GM12878 (cell line): ENCODE measurements around the gene GALNT16. TPM values are rescaled to one million over a fixed set of nuclear protein-coding genes. Genes with fewer than 3 reads are reported as not detected.

Experiments used
- CBFB ChIP-seq: IDR thresholded peaks from 2 replicates; pipeline ENCODE4 v1.6.1; 2016; ENCODE audit warnings: antibody characterized with exemption, low read depth
- CHD2 ChIP-seq: IDR thresholded peaks from 2 replicates; pipeline ENCODE4 v1.6.1; 2011; ENCODE audit warnings: low read depth, low read length, improper control_type of control experiment, borderline replicate concordance
- FOXM1 ChIP-seq: IDR thresholded peaks from 2 replicates; pipeline ENCODE4 v1.6.1; 2012; ENCODE audit warnings: low read depth, mild to moderate bottlenecking, inconsistent platforms, low read length, moderate library complexity
- IKZF2 ChIP-seq, 2 experiments: fragments of 450-650 bp; IDR thresholded peaks; 2 replicates each; pipeline ENCODE4 v1.6.1; 2017; ENCODE audit warnings: mild to moderate bottlenecking in 2 of 2, moderate library complexity in 2 of 2
- MEF2A ChIP-seq: IDR thresholded peaks from 2 replicates; pipeline ENCODE4 v1.6.1; 2011; ENCODE audit warnings: low read depth, mild to moderate bottlenecking, low read length, moderate library complexity; ENCODE audit not compliant: insufficient read depth
- MTA2 ChIP-seq: fragments of 450-650 bp; IDR thresholded peaks from 2 replicates; pipeline ENCODE4 v1.6.1; 2016; ENCODE audit warnings: low read depth, mild to moderate bottlenecking, moderate library complexity
- MYB ChIP-seq: fragments of 150-350 bp; IDR thresholded peaks from 2 replicates; pipeline ENCODE4 v1.6.1; 2014; ENCODE audit warnings: mild to moderate bottlenecking, low read depth, low read length, borderline replicate concordance
- NFIC ChIP-seq: IDR thresholded peaks from 2 replicates; pipeline ENCODE4 v1.6.1; 2012; ENCODE audit warnings: low read depth, mild to moderate bottlenecking, inconsistent platforms, low read length, moderate library complexity
- NFYB ChIP-seq: IDR thresholded peaks from 2 replicates; pipeline ENCODE4 v1.6.1; 2011; ENCODE audit warnings: low read depth, mild to moderate bottlenecking, low read length, improper control_type of control experiment, moderate library complexity; ENCODE audit not compliant: insufficient read depth
- POU2F2 ChIP-seq: IDR thresholded peaks from 3 replicates; pipeline ENCODE4 v1.6.1; 2011; ENCODE audit warnings: low read depth, mild to moderate bottlenecking, low read length, borderline replicate concordance
- RAD21 ChIP-seq: IDR thresholded peaks from 2 replicates; pipeline ENCODE4 v1.6.1; 2011; ENCODE audit warnings: mild to moderate bottlenecking, low read depth, low read length, moderate library complexity; ENCODE audit not compliant: insufficient read depth
- SP1 ChIP-seq: IDR thresholded peaks from one replicate; pipeline ENCODE4 v1.6.1; 2011; ENCODE audit warnings: low read depth, low read length
- SUPT20H ChIP-seq: IDR thresholded peaks from 2 replicates; pipeline ENCODE4 v1.6.1; 2011; ENCODE audit warnings: low read depth, mild to moderate bottlenecking, low read length, moderate library complexity, borderline replicate concordance; ENCODE audit not compliant: control insufficient read depth
- TAF1 ChIP-seq: IDR thresholded peaks from 2 replicates; pipeline ENCODE4 v1.6.1; 2011; ENCODE audit warnings: mild to moderate bottlenecking, low read depth, low read length, borderline replicate concordance
- TBL1XR1 ChIP-seq: IDR thresholded peaks from 2 replicates; pipeline ENCODE4 v1.6.1; 2012; ENCODE audit warnings: low read depth, low read length, improper control_type of control experiment
- ZNF384 ChIP-seq: IDR thresholded peaks from 2 replicates; pipeline ENCODE4 v1.6.1; 2012; ENCODE audit warnings: low read depth, mild to moderate bottlenecking, low read length, improper control_type of control experiment, borderline replicate concordance
- polyA plus RNA-seq, 11 experiments: library from polyadenylated mRNA; depleted of rRNA in 4 of 11; unstranded in 6 of 11; stranded (reverse) in 5 of 11; fragments of >200 nt; fragmentation: Nextera tagmentation in 4 of 11; fragmentation: Illumina TruSeq in 1 of 11; extraction: Ambion mirVana in 4 of 11; extraction: Trizol in 1 of 11; gene quantifications; 1 replicate in 1 of 11; 2 replicates in 10 of 11; pipeline versions ENCODE4 v1.2.1 to v1.2.3, GENCODE V29; 2011 to 2016; ENCODE audit warnings: inconsistent platforms in 2 of 11, missing spikeins in 2 of 11, low read depth in 1 of 11
- total RNA-seq, 4 experiments: library from RNA; depleted of rRNA in 3 of 4; stranded (reverse); fragments of >200 nt in 3 of 4; fragmentation: Illumina TruSeq in 1 of 4; extraction: Trizol in 1 of 4; gene quantifications; 2 replicates each; pipeline versions ENCODE4 v1.2.1 to v1.2.3, GENCODE V29; 2013 to 2021
- TF ChIP-seq, protein P1 (sequence below): IDR thresholded peaks from 2 replicates; pipeline ENCODE4 v1.6.1; 2011; ENCODE audit warnings: low read depth, low read length, improper control_type of control experiment, borderline replicate concordance
- TF ChIP-seq, protein P2 (sequence below): fragments of 450-650 bp; IDR thresholded peaks from 2 replicates; pipeline ENCODE4 v1.6.1; 2017; ENCODE audit warnings: borderline replicate concordance
- TF ChIP-seq, protein P3 (sequence below): fragments of 450-650 bp; IDR thresholded peaks from 2 replicates; pipeline ENCODE4 v1.6.1; 2016; ENCODE audit warnings: mild to moderate bottlenecking
- TF ChIP-seq, protein P4 (sequence below): fragments of 150-350 bp; IDR thresholded peaks from 2 replicates; pipeline ENCODE4 v1.6.1; 2016; ENCODE audit warnings: low read depth, low read length
- TF ChIP-seq, protein P5 (sequence below): fragments of 450-650 bp; IDR thresholded peaks from 2 replicates; pipeline ENCODE4 v1.6.1; 2016; ENCODE audit warnings: mild to moderate bottlenecking

The GALNT16 gene
- total and polyA plus RNA-seq, 10 of the 15 experiments (the other 5 are each of a cell fraction or from before 2014, with no cell fraction given): under 0.01 to 0.08 (median 0.03) TPM; not detected in 3

DNA sequence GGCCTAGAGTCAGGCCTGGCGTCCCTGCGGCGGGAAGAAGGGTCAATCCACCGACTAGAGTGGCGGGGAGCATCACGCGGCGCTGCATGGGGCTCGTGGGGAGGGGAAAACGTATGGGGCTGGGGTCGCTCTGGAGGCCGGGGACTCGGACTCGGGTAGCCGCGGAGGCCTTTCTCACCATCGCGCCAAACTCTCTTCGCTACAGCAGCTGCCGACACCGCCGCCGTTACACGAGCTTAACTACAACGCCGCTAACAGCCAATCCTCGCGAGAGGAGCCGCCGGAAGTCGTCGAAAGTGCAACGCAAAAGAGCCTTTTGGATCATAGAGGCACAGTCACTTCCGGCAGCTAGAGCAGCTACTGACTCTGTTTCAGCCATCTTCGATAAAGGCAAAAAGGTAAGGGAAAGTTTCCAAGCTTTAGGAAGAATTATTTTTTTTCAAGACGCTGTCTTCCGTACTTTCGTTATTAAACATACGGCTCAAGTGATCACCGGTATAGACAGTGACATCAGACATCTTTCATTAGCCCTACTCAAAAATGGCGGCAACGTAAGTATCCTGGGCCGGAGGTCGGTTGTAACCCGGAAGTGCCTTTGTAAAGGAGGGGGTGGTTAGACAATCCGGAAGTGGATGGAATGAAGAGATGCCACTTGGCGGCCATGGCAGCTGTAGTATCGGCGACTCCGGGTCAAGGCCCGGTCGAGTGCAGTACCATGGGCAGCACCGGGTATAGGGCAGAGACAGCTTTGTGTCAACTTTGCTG lies 138.3 kb downstream of the GALNT16 start, which contains the start of the genes ERH and SLC39A9 (continued):
- TF ChIP-seq, protein P1, sequence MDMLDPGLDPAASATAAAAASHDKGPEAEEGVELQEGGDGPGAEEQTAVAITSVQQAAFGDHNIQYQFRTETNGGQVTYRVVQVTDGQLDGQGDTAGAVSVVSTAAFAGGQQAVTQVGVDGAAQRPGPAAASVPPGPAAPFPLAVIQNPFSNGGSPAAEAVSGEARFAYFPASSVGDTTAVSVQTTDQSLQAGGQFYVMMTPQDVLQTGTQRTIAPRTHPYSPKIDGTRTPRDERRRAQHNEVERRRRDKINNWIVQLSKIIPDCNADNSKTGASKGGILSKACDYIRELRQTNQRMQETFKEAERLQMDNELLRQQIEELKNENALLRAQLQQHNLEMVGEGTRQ: no peak
- no peak for TF ChIP-seq SUPT20H
- TF ChIP-seq NFYB: 0 out of 2 replicates have a peak, but pooled peaks have one; percentile 57
- TF ChIP-seq, protein P2, sequence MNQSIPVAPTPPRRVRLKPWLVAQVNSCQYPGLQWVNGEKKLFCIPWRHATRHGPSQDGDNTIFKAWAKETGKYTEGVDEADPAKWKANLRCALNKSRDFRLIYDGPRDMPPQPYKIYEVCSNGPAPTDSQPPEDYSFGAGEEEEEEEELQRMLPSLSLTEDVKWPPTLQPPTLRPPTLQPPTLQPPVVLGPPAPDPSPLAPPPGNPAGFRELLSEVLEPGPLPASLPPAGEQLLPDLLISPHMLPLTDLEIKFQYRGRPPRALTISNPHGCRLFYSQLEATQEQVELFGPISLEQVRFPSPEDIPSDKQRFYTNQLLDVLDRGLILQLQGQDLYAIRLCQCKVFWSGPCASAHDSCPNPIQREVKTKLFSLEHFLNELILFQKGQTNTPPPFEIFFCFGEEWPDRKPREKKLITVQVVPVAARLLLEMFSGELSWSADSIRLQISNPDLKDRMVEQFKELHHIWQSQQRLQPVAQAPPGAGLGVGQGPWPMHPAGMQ: peak; percentile 72; the same call in 1 of the 2 replicates
- TF ChIP-seq TBL1XR1: peak; percentile 46; the same call in 1 of the 2 replicates
- peak; percentile 4 to 28; a peak in 1 of 4 replicates for TF ChIP-seq IKZF2 (IDR thresholded peaks at IDR 0.05)
- TF ChIP-seq RAD21: no peak
- TF ChIP-seq MYB: peak; percentile 93
- TF ChIP-seq MEF2A: no peak
- peak; percentile 99 for TF ChIP-seq CHD2
- TF ChIP-seq ZNF384: peak; percentile 30; the same call in 1 of the 2 replicates
- TF ChIP-seq POU2F2: peak; percentile 78
- no peak for TF ChIP-seq NFIC
- TF ChIP-seq MTA2: peak; percentile 95
- TF ChIP-seq, protein P3, sequence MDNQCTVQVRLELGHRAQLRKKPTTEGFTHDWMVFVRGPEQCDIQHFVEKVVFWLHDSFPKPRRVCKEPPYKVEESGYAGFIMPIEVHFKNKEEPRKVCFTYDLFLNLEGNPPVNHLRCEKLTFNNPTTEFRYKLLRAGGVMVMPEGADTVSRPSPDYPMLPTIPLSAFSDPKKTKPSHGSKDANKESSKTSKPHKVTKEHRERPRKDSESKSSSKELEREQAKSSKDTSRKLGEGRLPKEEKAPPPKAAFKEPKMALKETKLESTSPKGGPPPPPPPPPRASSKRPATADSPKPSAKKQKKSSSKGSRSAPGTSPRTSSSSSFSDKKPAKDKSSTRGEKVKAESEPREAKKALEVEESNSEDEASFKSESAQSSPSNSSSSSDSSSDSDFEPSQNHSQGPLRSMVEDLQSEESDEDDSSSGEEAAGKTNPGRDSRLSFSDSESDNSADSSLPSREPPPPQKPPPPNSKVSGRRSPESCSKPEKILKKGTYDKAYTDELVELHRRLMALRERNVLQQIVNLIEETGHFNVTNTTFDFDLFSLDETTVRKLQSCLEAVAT: peak; percentile 97
- TF ChIP-seq, protein P4, sequence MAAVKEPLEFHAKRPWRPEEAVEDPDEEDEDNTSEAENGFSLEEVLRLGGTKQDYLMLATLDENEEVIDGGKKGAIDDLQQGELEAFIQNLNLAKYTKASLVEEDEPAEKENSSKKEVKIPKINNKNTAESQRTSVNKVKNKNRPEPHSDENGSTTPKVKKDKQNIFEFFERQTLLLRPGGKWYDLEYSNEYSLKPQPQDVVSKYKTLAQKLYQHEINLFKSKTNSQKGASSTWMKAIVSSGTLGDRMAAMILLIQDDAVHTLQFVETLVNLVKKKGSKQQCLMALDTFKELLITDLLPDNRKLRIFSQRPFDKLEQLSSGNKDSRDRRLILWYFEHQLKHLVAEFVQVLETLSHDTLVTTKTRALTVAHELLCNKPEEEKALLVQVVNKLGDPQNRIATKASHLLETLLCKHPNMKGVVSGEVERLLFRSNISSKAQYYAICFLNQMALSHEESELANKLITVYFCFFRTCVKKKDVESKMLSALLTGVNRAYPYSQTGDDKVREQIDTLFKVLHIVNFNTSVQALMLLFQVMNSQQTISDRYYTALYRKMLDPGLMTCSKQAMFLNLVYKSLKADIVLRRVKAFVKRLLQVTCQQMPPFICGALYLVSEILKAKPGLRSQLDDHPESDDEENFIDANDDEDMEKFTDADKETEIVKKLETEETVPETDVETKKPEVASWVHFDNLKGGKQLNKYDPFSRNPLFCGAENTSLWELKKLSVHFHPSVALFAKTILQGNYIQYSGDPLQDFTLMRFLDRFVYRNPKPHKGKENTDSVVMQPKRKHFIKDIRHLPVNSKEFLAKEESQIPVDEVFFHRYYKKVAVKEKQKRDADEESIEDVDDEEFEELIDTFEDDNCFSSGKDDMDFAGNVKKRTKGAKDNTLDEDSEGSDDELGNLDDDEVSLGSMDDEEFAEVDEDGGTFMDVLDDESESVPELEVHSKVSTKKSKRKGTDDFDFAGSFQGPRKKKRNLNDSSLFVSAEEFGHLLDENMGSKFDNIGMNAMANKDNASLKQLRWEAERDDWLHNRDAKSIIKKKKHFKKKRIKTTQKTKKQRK: no peak
- TF ChIP-seq FOXM1: no peak
- TF ChIP-seq CBFB: peak; percentile 62
- TF ChIP-seq TAF1: peak; percentile 78
- TF ChIP-seq, protein P5, sequence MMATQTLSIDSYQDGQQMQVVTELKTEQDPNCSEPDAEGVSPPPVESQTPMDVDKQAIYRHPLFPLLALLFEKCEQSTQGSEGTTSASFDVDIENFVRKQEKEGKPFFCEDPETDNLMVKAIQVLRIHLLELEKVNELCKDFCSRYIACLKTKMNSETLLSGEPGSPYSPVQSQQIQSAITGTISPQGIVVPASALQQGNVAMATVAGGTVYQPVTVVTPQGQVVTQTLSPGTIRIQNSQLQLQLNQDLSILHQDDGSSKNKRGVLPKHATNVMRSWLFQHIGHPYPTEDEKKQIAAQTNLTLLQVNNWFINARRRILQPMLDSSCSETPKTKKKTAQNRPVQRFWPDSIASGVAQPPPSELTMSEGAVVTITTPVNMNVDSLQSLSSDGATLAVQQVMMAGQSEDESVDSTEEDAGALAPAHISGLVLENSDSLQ: peak; percentile 74
- peak; percentile 32 for TF ChIP-seq SP1
